Measurements from ENCODE around the gene PIGM. TPM values are rescaled to one million over a fixed set of nuclear protein-coding genes. Genes with fewer than 3 reads are reported as not detected.

Gene PIGM
- 3.7 and 7.2 TPM in 2 replicates for total RNA-seq

DNA sequence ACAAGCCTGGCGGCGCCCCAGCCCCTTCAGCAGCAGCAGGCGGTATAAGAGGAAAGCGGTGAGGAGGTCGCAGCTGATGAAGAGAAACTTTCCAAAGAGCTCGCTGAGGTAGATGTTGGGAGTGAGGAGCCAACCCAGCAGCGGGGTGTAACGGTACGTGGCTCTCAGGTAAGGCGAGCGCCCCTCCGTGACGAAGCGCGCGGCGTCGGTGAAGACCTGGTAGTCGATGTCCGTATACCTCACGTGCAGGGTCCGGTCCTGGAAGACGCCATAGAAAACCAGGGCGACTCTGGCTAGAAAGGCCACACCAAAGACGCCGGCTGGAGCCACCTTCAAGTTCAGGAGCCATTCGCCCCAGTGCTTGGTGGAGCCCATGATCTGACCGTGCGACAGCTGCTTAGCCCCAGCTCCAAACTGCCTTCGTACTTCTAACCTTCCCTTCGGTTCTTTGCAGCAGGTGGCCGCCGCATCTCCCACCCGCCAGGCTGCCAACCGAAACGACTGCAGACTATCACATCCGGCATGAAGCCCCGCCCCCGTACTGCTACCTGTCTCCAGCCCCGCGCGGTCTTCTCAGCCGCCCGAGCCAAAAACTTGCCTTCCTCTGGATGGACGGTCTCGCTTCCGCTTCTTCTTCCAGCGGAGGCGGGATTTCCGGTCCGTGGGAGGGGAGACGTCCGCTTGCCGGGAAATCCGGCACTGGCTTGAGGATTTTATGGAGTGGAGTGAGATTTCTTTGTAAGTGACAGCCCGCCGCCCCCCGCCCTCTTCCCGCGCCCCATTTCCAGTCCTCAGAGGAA, at the start of gene PIGM:
Gene PIGM, minus strand, starts transcription at position 626 of the 800 bp plus-strand sequence. Its CDS starts 251 bp downstream, at position 375.

DNA sequence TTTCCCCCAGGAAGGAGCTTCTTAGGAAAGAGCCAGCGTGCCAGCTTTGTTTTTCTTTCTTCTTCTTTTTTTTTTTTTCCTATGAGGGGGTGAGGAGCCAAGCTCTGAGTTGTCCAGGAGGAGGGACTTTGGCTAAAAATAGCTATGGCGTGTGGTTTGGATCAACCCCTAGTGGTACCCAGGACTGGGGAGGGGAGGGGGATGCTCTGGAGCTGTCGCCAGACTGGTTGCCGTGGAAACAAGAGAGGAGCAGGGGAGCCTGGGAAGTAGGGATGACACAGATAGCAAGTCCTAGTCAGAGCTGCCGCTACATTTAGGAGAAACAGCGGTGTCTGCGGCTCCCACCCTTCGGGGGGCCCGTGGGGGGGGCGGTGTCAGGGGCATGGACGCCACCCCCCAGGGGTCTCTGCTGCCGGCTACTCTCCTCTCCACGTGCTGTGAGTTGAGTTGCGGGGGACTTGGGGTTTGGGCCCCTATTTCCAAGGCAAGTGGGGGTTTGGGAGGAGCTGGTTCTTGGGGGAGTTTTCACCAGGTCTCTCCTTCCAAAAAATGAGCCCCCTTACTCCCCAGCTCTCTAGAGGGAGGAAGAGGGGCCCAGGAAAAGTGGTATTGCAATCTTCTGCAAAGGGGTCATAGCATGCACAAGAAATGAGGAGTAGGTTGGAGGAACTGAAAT, 49.6 kb upstream of the PIGM start, which contains the start of gene KCNJ9:
Gene KCNJ9, plus strand, starts transcription at position 278 of the 676 bp plus-strand sequence. CDS start 2,493 bp downstream, outside the sequence.

DNA sequence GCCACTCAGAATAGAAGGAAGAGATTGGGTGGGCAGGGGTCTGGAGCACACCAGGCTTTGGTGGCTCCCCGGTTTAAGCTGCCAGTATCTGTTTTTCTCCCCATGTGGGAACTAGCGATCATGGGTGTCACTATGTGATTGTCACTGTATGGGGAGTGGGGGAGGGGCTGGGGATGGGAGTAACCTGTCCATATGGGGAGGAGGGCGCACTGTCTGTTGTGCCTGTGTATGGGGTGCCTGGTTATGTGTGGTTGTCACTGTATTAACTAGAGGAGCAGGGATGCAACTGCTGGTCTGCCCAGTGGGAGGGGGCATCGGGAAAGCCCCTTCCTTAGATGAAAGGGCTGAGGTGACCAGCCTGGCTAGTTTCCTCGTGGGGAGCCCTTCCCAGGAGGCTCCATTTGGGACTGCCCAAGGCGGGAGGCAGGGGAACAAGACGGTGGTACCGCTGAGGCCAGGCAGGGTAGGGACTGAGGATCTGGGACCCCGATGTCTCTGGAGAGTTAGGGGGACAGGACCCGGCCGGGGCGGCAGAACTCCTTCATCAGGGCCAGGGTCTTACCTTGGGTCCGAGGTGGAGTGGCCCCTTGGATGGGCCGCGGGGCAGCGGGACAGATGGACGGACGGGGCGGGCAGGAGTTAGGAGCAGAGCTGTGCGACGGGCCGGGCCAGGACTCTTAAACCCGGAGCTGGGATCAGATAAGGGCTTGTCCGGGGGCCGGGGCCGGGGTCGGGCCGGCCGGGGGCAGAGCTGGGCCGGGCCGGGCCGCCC, 37.9 kb upstream of the PIGM start, which contains the start of gene KCNJ10:
Gene KCNJ10, minus strand, starts transcription at position 701 of the 772 bp plus-strand sequence. CDS start 27,628 bp downstream, outside the sequence.

Other genes with a start within 250 kb of the PIGM start
- not detected in 2 replicates for gene FCRL6, start 229.6 kb downstream of the PIGM start, total RNA-seq
- 0.72 TPM in 1 of 2 replicates, not detected in the other for gene SLAMF8, start 205.1 kb downstream of the PIGM start, total RNA-seq
- gene VSIG8, start 169.3 kb downstream of the PIGM start, total RNA-seq, result 0.22 and 0.43 TPM in 2 replicates
- gene CFAP45, start 131.8 kb downstream of the PIGM start, total RNA-seq, result 0.44 and 1.3 TPM in 2 replicates
- gene TAGLN2, start 106.5 kb downstream of the PIGM start, total RNA-seq, result 228 and 615 TPM in 2 replicates
- gene IGSF9, start 86.4 kb downstream of the PIGM start, total RNA-seq, result not detected in 2 replicates
- not detected in 2 replicates for gene SLAMF9, start 77.8 kb downstream of the PIGM start, total RNA-seq
- gene KCNJ10, start 38.2 kb upstream of the PIGM start, total RNA-seq, result not detected in 2 replicates
- gene KCNJ9, start 49.5 kb upstream of the PIGM start, total RNA-seq, result not detected in 2 replicates
- gene IGSF8, start 66.6 kb upstream of the PIGM start, total RNA-seq, result 18.6 and 24.9 TPM in 2 replicates
- gene ATP1A2, start 83.8 kb upstream of the PIGM start, total RNA-seq, result under 0.01 TPM in 1 of 2 replicates, not detected in the other
- not detected in 2 replicates for gene ATP1A4, start 119.6 kb upstream of the PIGM start, total RNA-seq
- gene CASQ1, start 158.6 kb upstream of the PIGM start, total RNA-seq, result 0.14 TPM in 1 of 2 replicates, not detected in the other
- gene PEA15, start 173.4 kb upstream of the PIGM start, total RNA-seq, result 133 and 148 TPM in 2 replicates
- 76.8 and 76.9 TPM in 2 replicates for gene DCAF8, start 230.6 kb upstream of the PIGM start, total RNA-seq

All from placental pericyte (primary cell).